SK-N-SH (cell line): ENCODE data around the gene PPP1R9B. TPM values are rescaled to one million over a fixed set of nuclear protein-coding genes. Genes with fewer than 3 reads are reported as not detected.

Experiments
- CTCF ChIA-PET: fragments of 300-600, 350-600 bp; formaldehyde crosslinking; extraction: SDS; loops from one replicate; lab custom pipeline; 2021; lab: Yijun Ruan, JAX
- POLR2A ChIA-PET: fragments of 350-600 bp; sonication (Branson Sonifier 250); formaldehyde crosslinking; extraction: SDS; loops from one replicate; lab custom pipeline; 2020; ENCODE audit warnings: antibody characterized with exemption, inconsistent platforms; lab: Yijun Ruan, JAX
- DNase-seq: peaks from one replicate; pipeline ENCODE4 v3.0.0; 2012
- H2AFZ ChIP-seq: fragments of 200-600 bp; sonication (generic); 2 replicates; pipeline ENCODE4 v1.8.1; 2016; ENCODE audit warnings: antibody characterized with exemption, mild to moderate bottlenecking, low read depth
- H3F3A ChIP-seq: fragments of 200-600 bp; sonication (generic); replicated peaks from 2 replicates; pipeline ENCODE3; 2016; ENCODE audit warnings: antibody characterized with exemption, mild to moderate bottlenecking; ENCODE audit not compliant: insufficient read depth
- H3K27ac ChIP-seq, 2 experiments: fragments of 200-500 bp in 1 of 2; fragments of 200-600 bp in 1 of 2; sonication (Bioruptor generic) in 1 of 2; sonication (generic), shearing (Covaris generic) in 1 of 2; 2 replicates each; pipeline versions ENCODE4 v1.5.1 to v1.6.1; 2014 to 2016; ENCODE audit warnings: low read depth in 2 of 2, inconsistent platforms in 1 of 2, low read length in 1 of 2, mild to moderate bottlenecking in 1 of 2, mixed read lengths in 1 of 2
- H3K27me3 ChIP-seq: fragments of 200-600 bp; sonication (generic), shearing (Covaris generic); 2 replicates; pipeline ENCODE4 v1.6.1; 2016; ENCODE audit warnings: mixed run types; ENCODE audit not compliant: insufficient read depth
- H3K36me3 ChIP-seq, 2 experiments: fragments of 200-500 bp in 1 of 2; fragments of 200-600 bp in 1 of 2; sonication (Bioruptor generic) in 1 of 2; sonication (generic) in 1 of 2; replicated peaks in 1 of 2; 2 replicates each; pipeline versions ENCODE3 to v1.5.1; 2014 to 2016; ENCODE audit warnings: low read length in 1 of 2, mild to moderate bottlenecking in 1 of 2; ENCODE audit not compliant: insufficient read depth in 2 of 2, control insufficient read depth in 1 of 2
- H3K4me1 ChIP-seq, 2 experiments: fragments of 200-500 bp in 1 of 2; fragments of 200-600 bp in 1 of 2; sonication (Bioruptor generic) in 1 of 2; sonication (generic), shearing (Covaris generic) in 1 of 2; 2 replicates each; pipeline versions ENCODE4 v1.5.1 to v1.6.1; 2014 to 2016; ENCODE audit warnings: low read depth in 1 of 2, low read length in 1 of 2, mixed run types in 1 of 2; ENCODE audit not compliant: insufficient read depth in 2 of 2, control insufficient read depth in 1 of 2
- H3K4me2 ChIP-seq: fragments of 200-600 bp; sonication (generic), shearing (Covaris generic); 2 replicates; pipeline ENCODE4 v1.6.1; 2017; ENCODE audit warnings: mixed run types
- H3K4me3 ChIP-seq, 2 experiments: fragments of 200-500 bp in 1 of 2; fragments of 200-600 bp in 1 of 2; sonication (Bioruptor generic) in 1 of 2; sonication (generic), shearing (Covaris generic) in 1 of 2; 2 replicates each; pipeline versions ENCODE4 v1.5.1 to v1.8.1; 2014 to 2016; ENCODE audit warnings: low read depth in 2 of 2, inconsistent platforms in 1 of 2, low read length in 1 of 2, mild to moderate bottlenecking in 1 of 2, mixed read lengths in 1 of 2, moderate library complexity in 1 of 2
- H3K79me2 ChIP-seq: fragments of 200-600 bp; sonication (generic); 2 replicates; pipeline ENCODE4 v1.8.1; 2017; ENCODE audit warnings: mild to moderate bottlenecking; ENCODE audit not compliant: insufficient read depth
- H3K9ac ChIP-seq: fragments of 200-600 bp; sonication (generic); 2 replicates; pipeline ENCODE4 v1.6.1; 2017; ENCODE audit warnings: mixed run types
- H3K9me2 ChIP-seq: fragments of 200-600 bp; sonication (generic); 2 replicates; pipeline ENCODE4 v1.6.1; 2017; ENCODE audit warnings: mixed run types
- H3K9me3 ChIP-seq: fragments of 200-600 bp; sonication (generic); 2 replicates; pipeline ENCODE4 v1.6.1; 2017; ENCODE audit warnings: mixed run types, mild to moderate bottlenecking, moderate library complexity
- H4K20me1 ChIP-seq: fragments of 200-600 bp; sonication (generic); 2 replicates; pipeline ENCODE4 v1.6.1; 2017; ENCODE audit warnings: mild to moderate bottlenecking, mixed run types; ENCODE audit not compliant: insufficient read depth
- GATA2 ChIP-seq: sonication (generic); formaldehyde crosslinking; IDR thresholded peaks from 2 replicates; pipeline ENCODE4 v1.5.0; 2020; ENCODE audit warnings: mild to moderate bottlenecking, missing genetic modification reagents
- JUND ChIP-seq: IDR thresholded peaks from 2 replicates; pipeline ENCODE4 v1.4.0; 2012
- MEF2A ChIP-seq: IDR thresholded peaks from 2 replicates; pipeline ENCODE4 v1.4.0; 2012; ENCODE audit warnings: low read depth, borderline replicate concordance
- NRF1 ChIP-seq: IDR thresholded peaks from 2 replicates; pipeline ENCODE4 v1.6.1; 2012; ENCODE audit warnings: low read depth, mild to moderate bottlenecking, low read length
- RAD21 ChIP-seq: IDR thresholded peaks from 2 replicates; pipeline ENCODE4 v1.6.1; 2012; ENCODE audit warnings: mild to moderate bottlenecking, low read length
- RXRA ChIP-seq: IDR thresholded peaks from 2 replicates; pipeline ENCODE4 v1.4.0; 2012; ENCODE audit warnings: low read depth, mild to moderate bottlenecking, borderline replicate concordance
- TCF12 ChIP-seq: IDR thresholded peaks from 2 replicates; pipeline ENCODE4 v1.4.0; 2012
- USF2 ChIP-seq: fragments of 150-350 bp; IDR thresholded peaks from 2 replicates; pipeline ENCODE4 v1.6.1; 2017; ENCODE audit warnings: antibody characterized with exemption, low read length, low read depth, borderline replicate concordance
- YY1 ChIP-seq: IDR thresholded peaks from 2 replicates; pipeline ENCODE4 v1.4.0; 2012; ENCODE audit warnings: low read depth, mild to moderate bottlenecking
- ZBTB33 ChIP-seq: IDR thresholded peaks from 2 replicates; pipeline ENCODE4 v1.4.0; 2012; ENCODE audit warnings: low read depth, borderline replicate concordance
- WGBS: methylation state at CpG from one replicate; pipeline ENCODE4 v1.1.6; 2017; ENCODE audit warnings: low lambda C conversion rate; 5-methylcytosine and 5-hydroxymethylcytosine counted together
- polyA plus RNA-seq, 3 experiments: library from polyadenylated mRNA; depleted of rRNA; stranded (reverse); fragments of >200 nt; gene quantifications; 2 replicates each; pipeline ENCODE4 v1.2.3, GENCODE V29; 2012

The PPP1R9B gene
- polyA plus RNA-seq, 1 of the 3 experiments (the other 2 are of a cell fraction): 35.2 TPM

GRCh38 chr17:50181144-50181543 lies 30.7 kb upstream of the PPP1R9B start:
- TF ChIP-seq USF2 (no peak), RXRA (no peak), ZBTB33 (no peak)
- Histone ChIP-seq H3K27ac (peak overlapping the region in 1 of 2 experiments; percentile 100; a peak in 2 of 4 replicates), H2AFZ (no peak overlapping the region), H3K4me1 (peaks cover 21 to 43% of the 10 kb centered on the region in 2 experiments; a peak in 3 of 4 replicates), H3K9me3 (no peaks in the 10 kb centered on the region), H3K9me2 (no peaks in the 10 kb centered on the region), H3K4me3 (no peak overlapping the region), H3K36me3 (peaks cover 19 to 23% of the 10 kb centered on the region in 2 experiments), H3F3A (peaks cover 81% of the 10 kb centered on the region), H3K4me2 (no peak overlapping the region), H3K9ac (no peak overlapping the region), H3K79me2 (peaks cover under 1% of the 10 kb centered on the region; the same call in 1 of the 2 replicates), H4K20me1 (peaks cover 46% of the 10 kb centered on the region), H3K27me3 (no peaks in the 10 kb centered on the region)
- POLR2A ChIA-PET: no interaction called here
- DNase-seq: no peak
- CTCF ChIA-PET: interaction anchor here (0.5 to 4.0 kb wide), 8 partner anchors 8 to 255 kb away, joined by 3 to 31 read pairs (median 4); partner anchors contain the start of gene COL1A1
- 96% methylated on average over 13 of the region's 13 CpGs for WGBS

- ChIA-PET POLR2A (no interaction called here), CTCF (interaction anchor here (1.4 to 4.0 kb wide), 4 partner anchors 8 to 21 kb away, joined by 3 to 31 read pairs (median 18); partner anchors contain the start of gene COL1A1)
- Histone ChIP-seq H3K27me3 (no peaks in the 10 kb centered on the region), H3K36me3 (peaks cover 14 to 18% of the 10 kb centered on the region in 2 experiments), H4K20me1 (peaks cover 41% of the 10 kb centered on the region), H3K4me2 (no peak overlapping the region), H3K79me2 (no peaks in the 10 kb centered on the region), H3K9me2 (no peaks in the 10 kb centered on the region), H3K9me3 (no peaks in the 10 kb centered on the region), H3K9ac (no peak overlapping the region), H2AFZ (no peak overlapping the region), H3K4me1 (peaks cover 21 to 48% of the 10 kb centered on the region in 2 experiments; a peak in 3 of 4 replicates), H3F3A (peaks cover 76% of the 10 kb centered on the region), H3K4me3 (no peak overlapping the region), H3K27ac (peak overlapping the region in 1 of 2 experiments; percentile 100; a peak in 1 of 4 replicates)
- no peak for TF ChIP-seq MEF2A
- TF ChIP-seq RAD21: no peak
- TF ChIP-seq JUND: no peak
- no peak for TF ChIP-seq TCF12
- no peak for TF ChIP-seq NRF1
- TF ChIP-seq YY1: no peak
- no peak for TF ChIP-seq GATA2 (CRISPR knock-in tag)
- no peak for DNase-seq
- 87% methylated on average over 12 of the region's 12 CpGs for WGBS
These were observed 30.1 kb upstream of the PPP1R9B start for GRCh38 chr17:50180620-50181019.
